HCT116 (cell line): Measurements from ENCODE around the gene TMEM208. TPM values are rescaled to one million over a fixed set of nuclear protein-coding genes. Genes with fewer than 3 reads are reported as not detected.
A peak's percentile ranks its signal among the peaks of the same experiment; 100 is the strongest.

Experiments used
- ATAC-seq: fragments of 200-7000 bp; cut with Tn5 transposase; 2 replicates; pipeline ENCODE4 v1.9.1; 2020; ENCODE audit warnings: mild to moderate bottlenecking, moderate library complexity
- BruUV-seq: library from RNA; stranded (reverse); fragments of 400-500 nt; replicated peaks from 2 replicates; lab custom pipeline; 2021; lab: Mats Ljungman, UMichigan
- CTCF ChIA-PET: fragments of 300-600 bp; sonication (Branson Sonifier 250); formaldehyde crosslinking; loops from one replicate; lab custom pipeline; 2021; ENCODE audit warnings: antibody characterized with exemption; lab: Charles Lee
- POLR2A ChIA-PET: fragments of 300-600, 350-600 bp; sonication (Branson Sonifier 250); formaldehyde crosslinking; loops from one replicate; lab custom pipeline; 2021; ENCODE audit warnings: antibody characterized with exemption; lab: Charles Lee
- RAD21 ChIA-PET, 2 experiments: fragments of 300-600 bp; sonication (Branson Sonifier 250); formaldehyde crosslinking; loops; one replicate each; lab custom pipeline; 2023; ENCODE audit warnings: low total read pairs in 2 of 2; ENCODE audit not compliant: uncharacterized antibody in 2 of 2, unreplicated experiment in 2 of 2, low non-redundant PET in 1 of 2; lab: Charles Lee
- DNase-seq: peaks from one replicate; pipeline ENCODE4 v3.0.0-alpha.2; 2010; ENCODE audit warnings: low read depth, low spot score
- H2AFZ ChIP-seq: fragments of 200-600 bp; shearing (Covaris generic), sonication (generic); 2 replicates; pipeline ENCODE4 v1.6.1; 2017; ENCODE audit warnings: low read depth, mixed run types, mixed read lengths, antibody characterized with exemption, low read length; ENCODE audit not compliant: poor library complexity, severe bottlenecking
- H3K27ac ChIP-seq: 2 replicates; pipeline ENCODE4 v1.5.1; 2012; ENCODE audit warnings: low read depth, low read length
- H3K27me3 ChIP-seq: fragments of 200-600 bp; sonication (generic); 2 replicates; pipeline ENCODE4 v1.6.1; 2016; ENCODE audit warnings: mixed run types, low read length, mixed read lengths; ENCODE audit not compliant: insufficient read depth
- H3K36me3 ChIP-seq, 2 experiments: fragments of 200-500 bp in 1 of 2; fragments of 200-600 bp in 1 of 2; sonication (Bioruptor generic) in 1 of 2; sonication (generic) in 1 of 2; 2 replicates each; pipeline versions ENCODE4 v1.5.1 to v1.6.1; 2014 to 2016; ENCODE audit warnings: low read length in 2 of 2, inconsistent platforms in 1 of 2, mixed read lengths in 1 of 2, mixed run types in 1 of 2; ENCODE audit not compliant: insufficient read depth in 2 of 2, control insufficient read depth in 1 of 2
- H3K4me1 ChIP-seq, 2 experiments: fragments of 200-600 bp in 1 of 2; sonication (generic) in 1 of 2; 2 replicates each; pipeline versions ENCODE4 v1.5.1 to v1.6.1; 2012 to 2017; ENCODE audit warnings: low read length in 2 of 2, inconsistent platforms in 1 of 2, mild to moderate bottlenecking in 1 of 2, mixed read lengths in 1 of 2, mixed run types in 1 of 2, moderate library complexity in 1 of 2; ENCODE audit not compliant: insufficient read depth in 2 of 2, control insufficient read depth in 1 of 2
- H3K4me2 ChIP-seq: fragments of 200-600 bp; sonication (generic); 2 replicates; pipeline ENCODE4 v1.6.1; 2017; ENCODE audit warnings: mixed run types, low read length, mixed read lengths
- H3K4me3 ChIP-seq, 2 experiments: fragments of 200-600 bp in 1 of 2; sonication (generic) in 1 of 2; replicated peaks in 1 of 2; 2 replicates each; pipeline ENCODE4 v1.5.1; 2011 to 2016; ENCODE audit warnings: low read length in 2 of 2, control low read depth in 1 of 2, low read depth in 1 of 2, mild to moderate bottlenecking in 1 of 2, mixed read lengths in 1 of 2, mixed run types in 1 of 2
- H3K79me2 ChIP-seq: fragments of 200-600 bp; sonication (generic); 2 replicates; pipeline ENCODE4 v1.6.1; 2017; ENCODE audit warnings: mild to moderate bottlenecking, mixed run types, low read length, moderate library complexity, mixed read lengths; ENCODE audit not compliant: insufficient read depth
- H3K9ac ChIP-seq: fragments of 200-600 bp; sonication (generic); 2 replicates; pipeline ENCODE4 v1.6.1; 2016; ENCODE audit warnings: low read length, mixed read lengths
- H3K9me2 ChIP-seq: fragments of 200-600 bp; sonication (generic), shearing (Covaris generic); 2 replicates; pipeline ENCODE4 v1.6.1; 2017; ENCODE audit warnings: mixed run types, mild to moderate bottlenecking, moderate library complexity; ENCODE audit not compliant: insufficient read depth
- H3K9me3 ChIP-seq, 2 experiments: fragments of 200-500 bp in 1 of 2; fragments of 200-600 bp in 1 of 2; sonication (Bioruptor generic) in 1 of 2; sonication (generic) in 1 of 2; 2 replicates each; pipeline ENCODE4 v1.6.1; 2014 to 2017; ENCODE audit warnings: low read length in 2 of 2, mixed read lengths in 2 of 2, inconsistent platforms in 1 of 2, low read depth in 1 of 2, mild to moderate bottlenecking in 1 of 2, mixed run types in 1 of 2, moderate library complexity in 1 of 2; ENCODE audit not compliant: control insufficient read depth in 1 of 2, insufficient read depth in 1 of 2
- H4K20me1 ChIP-seq: fragments of 200-600 bp; sonication (generic), shearing (Covaris generic); 2 replicates; pipeline ENCODE4 v1.6.1; 2017; ENCODE audit warnings: mixed run types, mild to moderate bottlenecking, moderate library complexity; ENCODE audit not compliant: insufficient read depth
- JUND ChIP-seq: IDR thresholded peaks from 2 replicates; pipeline ENCODE4 v1.6.1; 2012
- POLR2AphosphoS5 ChIP-seq: IDR thresholded peaks from 2 replicates; pipeline ENCODE4 v1.6.1; 2011; ENCODE audit warnings: mild to moderate bottlenecking, low read depth, low read length, moderate library complexity
- SP1 ChIP-seq: IDR thresholded peaks from 2 replicates; pipeline ENCODE4 v1.6.1; 2012; ENCODE audit warnings: low read depth
- ZNF274 ChIP-seq: fragments of 200-500 bp; sonication (Bioruptor generic); IDR thresholded peaks from 2 replicates; pipeline ENCODE4 v1.6.1; 2014; ENCODE audit warnings: mild to moderate bottlenecking, low read depth, low read length, inconsistent platforms
- intact Hi-C: fragments of 100-400 bp; cut with micrococcal nuclease; formaldehyde crosslinking; loops from 2 replicates; pipeline ENCODE4 v1.10.0; 2022
- total RNA-seq: library from RNA; stranded (reverse); gene quantifications from one replicate; pipeline ENCODE4 v1.2.1, GENCODE V29; 2021; ENCODE audit not compliant: unreplicated experiment

TMEM208 gene
- total RNA-seq, 1 experiment from 2014 or later, result 36.1 TPM

GRCh38 chr16:67248073-67248400 is 21.1 kb downstream of the TMEM208 start (continued):
- TF ChIP-seq ZNF274, result no peak
- TF ChIP-seq JUND, result no peak
- TF ChIP-seq, all 23 proteins: peak for 0

- no peak for TF ChIP-seq SP1
- peak; percentile 49 for TF ChIP-seq POLR2AphosphoS5
- TF ChIP-seq, all 23 proteins: peak for 1
- intact Hi-C loops, result loop anchor here (5.0 kb wide), 1 partner anchor 169 kb away; the partner anchor contains the start of gene ZDHHC1
- POLR2A ChIA-PET, result interaction anchor here (1.1 to 2.7 kb wide), 6 partner anchors 12 to 51 kb away, joined by 3 to 13 read pairs (median 12); partner anchors contain the start of gene TMEM208
These were observed 21.7 kb downstream of the TMEM208 start, which contains the start of gene SLC9A5 for GRCh38 chr16:67248401-67249177. TSS of gene SLC9A5 (plus strand) at chr16:67248979. CDS start at chr16:67249015, 36 bp downstream.

More at GRCh38 chr16:67248401-67249177, 21.7 kb downstream of the TMEM208 start, which contains the start of gene SLC9A5:
- BruUV-seq, result no TSS peak
- Histone ChIP-seq H3K9me3 (no peaks in the 10 kb centered on the region), H3K4me2 (peak within 1 kb of the TSS; percentile 94), H3K9me2 (no peaks in the 10 kb centered on the region), H4K20me1 (no peaks in the 10 kb centered on the region), H3K9ac (peak within 1 kb of the TSS; percentile 87), H3K27ac (peak within 1 kb of the TSS; percentile 92; the same call in 1 of the 2 replicates), H3K79me2 (peaks cover 25% of the 10 kb centered on the region), H3K4me1 (peaks cover 29 to 53% of the 10 kb centered on the region in 2 experiments), H2AFZ (no peak within 1 kb of the TSS), H3K4me3 (peak within 1 kb of the TSS; percentile 71 to 92), H3K27me3 (no peaks in the 10 kb centered on the region), H3K36me3 (no peaks in the 10 kb centered on the region)
- ATAC-seq (no peak), DNase-seq (no peak)
- RAD21 ChIA-PET, result interaction anchor here in 1 of 2 experiments (0.5 kb wide), 1 partner anchor 20 kb away, joined by 3 read pairs; no protein-coding TSS in a partner anchor
- CTCF ChIA-PET, result interaction anchor here (4.4 kb wide), 1 partner anchor 12 kb away, joined by 17 read pairs; no protein-coding TSS in a partner anchor
